Neural progenitor cell (in vitro differentiated cells): ENCODE data around the gene PGA4. TPM values are rescaled to one million over a fixed set of nuclear protein-coding genes. Genes with fewer than 3 reads are reported as not detected.

Source experiments
- DNase-seq: peaks from one replicate; pipeline ENCODE4 v3.0.0-alpha.2; 2016; ENCODE audit warnings: low spot score
- H2AFZ ChIP-seq: fragments of 200-600 bp; sonication (generic); replicated peaks from 2 replicates; pipeline ENCODE4 v1.6.1; 2016; ENCODE audit warnings: antibody characterized with exemption
- H3F3A ChIP-seq: fragments of 200-600 bp; sonication (generic); 2 replicates; pipeline ENCODE4 v1.6.1; 2016; ENCODE audit warnings: antibody characterized with exemption, low read depth
- H3K27ac ChIP-seq: fragments of 200-600 bp; sonication (generic); 2 replicates; pipeline ENCODE4 v1.5.1; 2016; ENCODE audit warnings: mild to moderate bottlenecking
- H3K27me3 ChIP-seq: fragments of 200-600 bp; sonication (generic); 2 replicates; pipeline ENCODE4 v1.6.1; 2016; ENCODE audit warnings: mild to moderate bottlenecking, moderate library complexity
- H3K36me3 ChIP-seq: fragments of 200-600 bp; sonication (generic); 2 replicates; pipeline ENCODE4 v1.5.1; 2016
- H3K4me1 ChIP-seq: fragments of 200-600 bp; sonication (generic); 2 replicates; pipeline ENCODE4 v1.6.1; 2016; ENCODE audit warnings: mixed run types
- H3K4me2 ChIP-seq: fragments of 200-600 bp; sonication (generic); 2 replicates; pipeline ENCODE4 v1.6.1; 2016
- H3K4me3 ChIP-seq: fragments of 200-600 bp; sonication (generic); 2 replicates; pipeline ENCODE4 v1.5.1; 2016
- H3K79me2 ChIP-seq: fragments of 200-600 bp; sonication (generic); 2 replicates; pipeline ENCODE4 v1.6.1; 2016; ENCODE audit warnings: low read depth
- H3K9ac ChIP-seq: fragments of 200-600 bp; sonication (generic); 2 replicates; pipeline ENCODE4 v1.6.1; 2016
- H3K9me3 ChIP-seq: fragments of 200-600 bp; sonication (generic); 2 replicates; pipeline ENCODE4 v1.5.1; 2016; ENCODE audit warnings: low read depth
- H4K20me1 ChIP-seq: fragments of 200-600 bp; sonication (generic); 2 replicates; pipeline ENCODE4 v1.6.1; 2016; ENCODE audit warnings: low read depth
- H3K27ac Mint-ChIP-seq: 3 replicates; pipeline ENCODE4 v1.8.0; 2021; ENCODE audit warnings: mixed read lengths
- H3K27me3 Mint-ChIP-seq: 2 replicates; pipeline ENCODE4 v1.8.0; 2022; ENCODE audit warnings: low read depth, mild to moderate bottlenecking, inconsistent platforms, moderate library complexity, mixed read lengths; ENCODE audit not compliant: insufficient read depth
- H3K36me3 Mint-ChIP-seq: 3 replicates; pipeline ENCODE4 v1.8.0; 2021; ENCODE audit warnings: mixed read lengths
- H3K4me1 Mint-ChIP-seq: 3 replicates; pipeline ENCODE4 v1.8.0; 2021; ENCODE audit warnings: mixed read lengths
- H3K4me3 Mint-ChIP-seq: 3 replicates; pipeline ENCODE4 v1.8.0; 2021; ENCODE audit warnings: mild to moderate bottlenecking, moderate library complexity, mixed read lengths
- H3K9me3 Mint-ChIP-seq: 3 replicates; pipeline ENCODE4 v1.8.0; 2020; ENCODE audit warnings: mixed read lengths
- EZH2 ChIP-seq: fragments of 200-600 bp; sonication (generic); IDR thresholded peaks from 2 replicates; pipeline ENCODE4 v1.6.1; 2017; ENCODE audit warnings: antibody characterized with exemption, mild to moderate bottlenecking, moderate library complexity
- EZH2phosphoT487 ChIP-seq: fragments of 200-600 bp; sonication (generic); IDR thresholded peaks from 2 replicates; pipeline ENCODE4 v1.6.1; 2017; ENCODE audit warnings: antibody characterized with exemption
- total RNA-seq: library from RNA; depleted of rRNA; stranded (reverse); fragments of >200 nt; gene quantifications from 2 replicates; pipeline ENCODE4 v1.2.3, GENCODE V29; 2015; ENCODE audit warnings: low replicate concordance
- TF ChIP-seq, protein P1 (sequence below): fragments of 200-600 bp; sonication (generic); IDR thresholded peaks from 2 replicates; pipeline ENCODE4 v1.5.1; 2017; ENCODE audit warnings: antibody characterized with exemption, mild to moderate bottlenecking

The PGA4 gene
- total RNA-seq, 1 donor from 2014 or later, result 0.41 TPM

DNA sequence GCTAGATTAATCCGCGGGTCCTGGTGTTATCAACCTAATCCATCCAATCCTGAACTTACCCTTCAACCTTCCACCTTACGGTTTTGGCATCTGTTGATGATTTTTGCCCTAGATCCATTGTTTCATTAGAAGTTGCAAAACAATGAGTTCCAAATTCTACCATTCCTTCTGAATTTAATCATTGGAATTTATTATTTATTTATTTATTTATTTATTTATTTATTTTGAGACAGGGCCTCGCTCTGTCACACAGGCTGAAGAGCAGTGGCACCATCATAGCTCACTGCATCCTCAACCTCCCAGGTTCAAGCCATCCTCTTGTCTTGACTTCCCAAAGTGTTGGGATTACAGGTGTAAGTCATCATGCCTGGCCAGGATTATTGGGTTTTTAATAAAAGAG is 40.7 kb upstream of the PGA4 start:
- peaks cover 3% of the 10 kb centered on the region for H3K27me3 Mint-ChIP-seq

GRCh38 chr11:61183645-61184044 is 38.5 kb upstream of the PGA4 start:
- TF ChIP-seq, protein P1, sequence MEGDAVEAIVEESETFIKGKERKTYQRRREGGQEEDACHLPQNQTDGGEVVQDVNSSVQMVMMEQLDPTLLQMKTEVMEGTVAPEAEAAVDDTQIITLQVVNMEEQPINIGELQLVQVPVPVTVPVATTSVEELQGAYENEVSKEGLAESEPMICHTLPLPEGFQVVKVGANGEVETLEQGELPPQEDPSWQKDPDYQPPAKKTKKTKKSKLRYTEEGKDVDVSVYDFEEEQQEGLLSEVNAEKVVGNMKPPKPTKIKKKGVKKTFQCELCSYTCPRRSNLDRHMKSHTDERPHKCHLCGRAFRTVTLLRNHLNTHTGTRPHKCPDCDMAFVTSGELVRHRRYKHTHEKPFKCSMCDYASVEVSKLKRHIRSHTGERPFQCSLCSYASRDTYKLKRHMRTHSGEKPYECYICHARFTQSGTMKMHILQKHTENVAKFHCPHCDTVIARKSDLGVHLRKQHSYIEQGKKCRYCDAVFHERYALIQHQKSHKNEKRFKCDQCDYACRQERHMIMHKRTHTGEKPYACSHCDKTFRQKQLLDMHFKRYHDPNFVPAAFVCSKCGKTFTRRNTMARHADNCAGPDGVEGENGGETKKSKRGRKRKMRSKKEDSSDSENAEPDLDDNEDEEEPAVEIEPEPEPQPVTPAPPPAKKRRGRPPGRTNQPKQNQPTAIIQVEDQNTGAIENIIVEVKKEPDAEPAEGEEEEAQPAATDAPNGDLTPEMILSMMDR, result peak; percentile 4
- no peak for TF ChIP-seq EZH2phosphoT487
- no peak for DNase-seq
- Histone ChIP-seq H3K79me2 (no peaks in the 10 kb centered on the region), H3K27me3 (no peaks in the 10 kb centered on the region), H3F3A (no peaks in the 10 kb centered on the region), H3K9me3 (no peaks in the 10 kb centered on the region), H3K36me3 (no peaks in the 10 kb centered on the region), H3K4me3 (no peak overlapping the region), H4K20me1 (no peaks in the 10 kb centered on the region), H3K4me1 (no peaks in the 10 kb centered on the region), H3K4me2 (no peak overlapping the region), H3K9ac (no peak overlapping the region), H2AFZ (no peak overlapping the region), H3K27ac (no peak overlapping the region)
- no peak overlapping the region for H3K27ac Mint-ChIP-seq
- peaks cover 3% of the 10 kb centered on the region for H3K27me3 Mint-ChIP-seq
- H3K9me3 Mint-ChIP-seq, result no peaks in the 10 kb centered on the region
- H3K4me3 Mint-ChIP-seq, result no peak overlapping the region
- H3K4me1 Mint-ChIP-seq, result peaks cover 3% of the 10 kb centered on the region
- no peaks in the 10 kb centered on the region for H3K36me3 Mint-ChIP-seq

More for the DNA sequence above, 40.7 kb upstream of the PGA4 start:
- Histone ChIP-seq H3K4me3 (no peak overlapping the region), H3K27me3 (no peaks in the 10 kb centered on the region), H3K9ac (no peak overlapping the region), H3F3A (no peaks in the 10 kb centered on the region), H3K36me3 (no peaks in the 10 kb centered on the region), H2AFZ (no peak overlapping the region), H3K9me3 (no peaks in the 10 kb centered on the region), H4K20me1 (no peaks in the 10 kb centered on the region), H3K27ac (no peak overlapping the region), H3K79me2 (no peaks in the 10 kb centered on the region), H3K4me2 (no peak overlapping the region), H3K4me1 (no peaks in the 10 kb centered on the region)
- no peaks in the 10 kb centered on the region for H3K4me1 Mint-ChIP-seq
- no peak for DNase-seq
- TF ChIP-seq EZH2phosphoT487 (no peak), EZH2 (no peak)
- TF ChIP-seq, protein P1, result no peak
- H3K9me3 Mint-ChIP-seq, result no peaks in the 10 kb centered on the region
- H3K27ac Mint-ChIP-seq, result no peak overlapping the region
- H3K36me3 Mint-ChIP-seq, result no peaks in the 10 kb centered on the region
- H3K4me3 Mint-ChIP-seq, result no peak overlapping the region

GRCh38 chr11:61186504-61186903 is 35.6 kb upstream of the PGA4 start:
- H3K4me3 Mint-ChIP-seq, result no peak overlapping the region
- no peak overlapping the region for H3K27ac ChIP-seq
- H3K9me3 Mint-ChIP-seq, result no peaks in the 10 kb centered on the region
- no peaks in the 10 kb centered on the region for H3K4me1 ChIP-seq
- H3K27me3 Mint-ChIP-seq, result peaks cover 3% of the 10 kb centered on the region
- H3K36me3 Mint-ChIP-seq, result no peaks in the 10 kb centered on the region
- H3K4me2 ChIP-seq, result no peak overlapping the region
- peaks cover 3% of the 10 kb centered on the region for H3K4me1 Mint-ChIP-seq
- H3K27ac Mint-ChIP-seq, result no peak overlapping the region
- H3K4me3 ChIP-seq, result no peak overlapping the region
- H3K79me2 ChIP-seq, result no peaks in the 10 kb centered on the region
- H3K9ac ChIP-seq, result no peak overlapping the region
- no peak for TF ChIP-seq EZH2phosphoT487
- TF ChIP-seq, protein P1, result no peak
- no peak for TF ChIP-seq EZH2
- H3K9me3 ChIP-seq, result no peaks in the 10 kb centered on the region
- H3K36me3 ChIP-seq, result no peaks in the 10 kb centered on the region
- no peaks in the 10 kb centered on the region for H3F3A ChIP-seq
- H4K20me1 ChIP-seq, result no peaks in the 10 kb centered on the region
- H3K27me3 ChIP-seq, result no peaks in the 10 kb centered on the region
- H2AFZ ChIP-seq, result no peak overlapping the region
- DNase-seq, result no peak
